ENCODE results near the gene FBXL7.

GRCh38 chr5:15720515-15720914, 220.5 kb downstream of the FBXL7 start:
- TF ChIP-seq CTCF (IDR thresholded peaks at IDR 0.05; ENCODE audit: low read depth, low read length, poor library complexity, severe bottlenecking) (no peak), EZH2phosphoT487 (IDR thresholded peaks at IDR 0.05; ENCODE audit: borderline replicate concordance, low read length) (no peak)
